CD4-positive, alpha-beta T cell (primary cell): ENCODE measurements around the gene HTR1D. TPM values are rescaled to one million over a fixed set of nuclear protein-coding genes. Genes with fewer than 3 reads are reported as not detected.

ENCODE experiments used
- ATAC-seq: fragments of 200-7000 bp; cut with Tn5 transposase; one replicate; pipeline ENCODE4 v1.10.0; 2022; ENCODE audit warnings: mild to moderate bottlenecking; ENCODE audit not compliant: poor library complexity
- CTCF ChIA-PET: fragments of 350-600 bp; sonication (Branson Sonifier 250); formaldehyde crosslinking; loops from one replicate; lab custom pipeline; 2021; ENCODE audit warnings: antibody characterized with exemption, inconsistent platforms; lab: Charles Lee
- POLR2A ChIA-PET: fragments of 350-600 bp; sonication (Branson Sonifier 250); formaldehyde crosslinking; loops from one replicate; lab custom pipeline; 2021; ENCODE audit warnings: antibody characterized with exemption, inconsistent platforms; lab: Charles Lee
- DNase-seq, 14 experiments: peaks; one replicate each; pipeline ENCODE4 v3.0.0-alpha.2; 2013 to 2020; ENCODE audit warnings: mixed read lengths in 2 of 14
- H3K27ac ChIP-seq, 2 donors: one replicate each; pipeline versions ENCODE4 v1.5.1 to v1.7.0; 2013; ENCODE audit warnings: low read length in 2 of 2, low read depth in 1 of 2, mild to moderate bottlenecking in 1 of 2
- H3K27me3 ChIP-seq, 2 experiments: 1 replicate in 1 of 2; 2 replicates in 1 of 2; pipeline versions ENCODE4 v1.6.1 to v1.7.0; 2013; ENCODE audit warnings: low read length in 2 of 2, control low read depth in 1 of 2, mild to moderate bottlenecking in 1 of 2, moderate library complexity in 1 of 2; ENCODE audit not compliant: insufficient read depth in 2 of 2, control insufficient read depth in 1 of 2
- H3K36me3 ChIP-seq: one replicate; pipeline ENCODE4 v1.6.1; 2013; ENCODE audit warnings: low read length, control low read depth; ENCODE audit not compliant: insufficient read depth
- H3K4me1 ChIP-seq: one replicate; pipeline ENCODE4 v1.6.1; 2013; ENCODE audit warnings: low read length, control low read depth; ENCODE audit not compliant: insufficient read depth
- H3K4me3 ChIP-seq: one replicate; pipeline ENCODE4 v1.5.1; 2013; ENCODE audit warnings: mild to moderate bottlenecking, low read length, moderate library complexity
- H3K9me3 ChIP-seq, 2 experiments: 1 replicate in 1 of 2; 2 replicates in 1 of 2; pipeline versions ENCODE4 v1.6.1 to v1.7.0; 2013; ENCODE audit warnings: low read length in 2 of 2, mild to moderate bottlenecking in 2 of 2, control low read depth in 1 of 2, moderate library complexity in 1 of 2; ENCODE audit not compliant: control insufficient read depth in 1 of 2, insufficient read depth in 1 of 2
- H3K27ac Mint-ChIP-seq: one replicate; pipeline ENCODE4 v1.8.0; 2020; ENCODE audit warnings: mixed read lengths
- H3K27me3 Mint-ChIP-seq: one replicate; pipeline ENCODE4 v1.8.0; 2021; ENCODE audit warnings: mixed read lengths
- H3K36me3 Mint-ChIP-seq: one replicate; pipeline ENCODE4 v1.8.0; 2021; ENCODE audit warnings: low read depth, mixed read lengths
- H3K4me1 Mint-ChIP-seq: one replicate; pipeline ENCODE4 v1.8.0; 2021; ENCODE audit warnings: low read depth, mixed read lengths
- H3K4me3 Mint-ChIP-seq: one replicate; pipeline ENCODE4 v1.8.0; 2020; ENCODE audit warnings: mild to moderate bottlenecking, mixed read lengths
- H3K9me3 Mint-ChIP-seq: one replicate; pipeline ENCODE4 v1.8.0; 2020; ENCODE audit warnings: mixed read lengths
- CTCF ChIP-seq: fragments of 200-600 bp; IDR thresholded peaks from one replicate; pipeline ENCODE4 v1.8.0; 2022; ENCODE audit warnings: antibody characterized with exemption, mild to moderate bottlenecking
- intact Hi-C, 2 experiments: fragments of 100-400 bp; cut with DNase I in 1 of 2; cut with micrococcal nuclease in 1 of 2; formaldehyde crosslinking; loops; one replicate each; pipeline versions ENCODE4 v1.15.1 to v1.9.0; 2023 to 2025; cut with DNase I, micrococcal nuclease
- total RNA-seq, 174 experiments: library from RNA in 2 of 174; stranded (reverse) in 2 of 174; gene quantifications; one replicate each; pipeline ENCODE4 v1.2.3 and lab custom pipeline; 2021 to 2026

The HTR1D gene
- total RNA-seq, 2 experiments from 2014 or later: not detected

- DNase-seq: no peak
- Mint-ChIP-seq H3K27me3 (peaks cover 77% of the 10 kb centered on the region), H3K4me3 (no peak overlapping the region), H3K36me3 (no peaks in the 10 kb centered on the region), H3K27ac (no peak overlapping the region), H3K4me1 (peaks cover 6% of the 10 kb centered on the region), H3K9me3 (no peaks in the 10 kb centered on the region)
- Histone ChIP-seq H3K4me3 (no peak overlapping the region), H3K27me3 (peaks cover 39 to 60% of the 10 kb centered on the region in 2 experiments), H3K27ac (no peak overlapping the region), H3K9me3 (no peaks in the 10 kb centered on the region), H3K4me1 (peaks cover 13% of the 10 kb centered on the region), H3K36me3 (no peaks in the 10 kb centered on the region)
- no peak for ATAC-seq
- POLR2A ChIA-PET: no interaction called here
- intact Hi-C loops: loop anchor here in 1 of 2 experiments (5.0 kb wide), 1 partner anchor 188 kb away; no protein-coding TSS in a partner anchor
- TF ChIP-seq CTCF: no peak
- CTCF ChIA-PET: no interaction called here
Observed at GRCh38 chr1:23214640-23215039, 2.7 kb downstream of the HTR1D start.

GRCh38 chr1:23211955-23212354 lies 5.3 kb downstream of the HTR1D start:
- intact Hi-C loops: no loop called here
- Histone ChIP-seq H3K9me3 (no peaks in the 10 kb centered on the region), H3K36me3 (no peaks in the 10 kb centered on the region), H3K4me1 (peaks cover 10% of the 10 kb centered on the region), H3K27me3 (peaks cover 30 to 46% of the 10 kb centered on the region in 2 experiments), H3K27ac (no peak overlapping the region), H3K4me3 (no peak overlapping the region)
- H3K4me3 Mint-ChIP-seq: no peak overlapping the region
- TF ChIP-seq CTCF: no peak
- POLR2A ChIA-PET: no interaction called here
- no peaks in the 10 kb centered on the region for H3K36me3 Mint-ChIP-seq
- H3K27ac Mint-ChIP-seq: no peak overlapping the region
- H3K27me3 Mint-ChIP-seq: peaks cover 56% of the 10 kb centered on the region
- ATAC-seq (no peak), DNase-seq (no peak)
- H3K4me1 Mint-ChIP-seq: no peaks in the 10 kb centered on the region
- H3K9me3 Mint-ChIP-seq: no peaks in the 10 kb centered on the region
- CTCF ChIA-PET: no interaction called here

GRCh38 chr1:23210963-23211362 lies 6.3 kb downstream of the HTR1D start:
- intact Hi-C loops: no loop called here

More at GRCh38 chr1:23210963-23211362, 6.3 kb downstream of the HTR1D start:
- H3K9me3 ChIP-seq: no peaks in the 10 kb centered on the region
- ATAC-seq (no peak), DNase-seq (no peak)
- Mint-ChIP-seq H3K4me3 (no peak overlapping the region), H3K4me1 (no peaks in the 10 kb centered on the region), H3K9me3 (no peaks in the 10 kb centered on the region), H3K36me3 (no peaks in the 10 kb centered on the region), H3K27ac (no peak overlapping the region), H3K27me3 (peaks cover 50% of the 10 kb centered on the region)
- peaks cover 23 to 38% of the 10 kb centered on the region in 2 experiments for H3K27me3 ChIP-seq
- ChIA-PET POLR2A (no interaction called here), CTCF (no interaction called here)
- H3K4me1 ChIP-seq: peaks cover 3% of the 10 kb centered on the region
- TF ChIP-seq CTCF: no peak
- no peaks in the 10 kb centered on the region for H3K36me3 ChIP-seq
- H3K27ac ChIP-seq: no peak overlapping the region
- no peak overlapping the region for H3K4me3 ChIP-seq
